Psoas muscle (tissue), 8 donors: ENCODE results near the gene SSH2. TPM values are rescaled to one million over a fixed set of nuclear protein-coding genes. Genes with fewer than 3 reads are reported as not detected.
"Not testable (repeated sequence)": the region's sequence is repeated elsewhere in the genome, so short reads cannot be mapped to it uniquely, and the experiment has no call there.

Experiments used
- ATAC-seq, 4 donors: fragments of 200-7000 bp; cut with Tn5 transposase; one replicate each; pipeline ENCODE4 v1.9.1; 2020; ENCODE audit warnings: moderate library complexity in 3 of 4, mild to moderate bottlenecking in 2 of 4
- DNase-seq, 2 donors: peaks; one replicate each; pipeline ENCODE4 v3.0.0-alpha.2; 2020
- H3K27ac ChIP-seq: fragments of 200-600 bp; one replicate; pipeline ENCODE4 v1.8.0; 2022
- H3K27me3 ChIP-seq, 3 donors: fragments of 200-600 bp in 1 of 3; one replicate each; pipeline versions ENCODE4 v1.6.1 to v1.8.0; 2013 to 2022; ENCODE audit warnings: low read length in 2 of 3, mild to moderate bottlenecking in 2 of 3, moderate library complexity in 1 of 3; ENCODE audit not compliant: insufficient read depth in 3 of 3
- H3K36me3 ChIP-seq, 2 donors: fragments of 200-600 bp in 1 of 2; one replicate each; pipeline versions ENCODE4 v1.6.1 to v1.8.0; 2013 to 2022; ENCODE audit warnings: low read depth in 1 of 2, mild to moderate bottlenecking in 1 of 2, moderate library complexity in 1 of 2; ENCODE audit not compliant: insufficient read depth in 1 of 2
- H3K4me1 ChIP-seq: fragments of 200-600 bp; one replicate; pipeline ENCODE4 v1.8.0; 2022
- H3K4me3 ChIP-seq: fragments of 200-600 bp; one replicate; pipeline ENCODE4 v1.8.0; 2022; ENCODE audit warnings: mild to moderate bottlenecking
- H3K9me3 ChIP-seq: fragments of 200-600 bp; one replicate; pipeline ENCODE4 v1.8.0; 2022
- WGBS, 3 donors: extraction: QIAGEN DNeasy Blood & Tissue Kit; methylation state at CpG; one replicate each; pipeline versions ENCODE4 v1.1.6 to v1.1.7; 2013; 5-methylcytosine and 5-hydroxymethylcytosine counted together
- intact Hi-C, 2 donors: fragments of 100-400 bp; cut with DNase I; formaldehyde crosslinking; loops; one replicate each; pipeline versions ENCODE4 v1.11.0 to v1.14.2; 2022
- polyA plus RNA-seq, 3 donors: library from polyadenylated mRNA; stranded (reverse); fragments of 200-250 nt; gene quantifications; one replicate each; pipeline ENCODE4 v1.2.3, GENCODE V29; 2013
- total RNA-seq, 4 donors: library from RNA; stranded (reverse); fragmentation: NEBNext Ultra II Directional in 2 of 4; extraction: Animal tissue kit (Norgen Biotek cat#: 25700) in 2 of 4; gene quantifications; one replicate each; pipeline versions ENCODE4 v1.2.1 to v1.2.4, GENCODE V29; 2021 to 2023
- TF ChIP-seq, protein P1 (sequence below): fragments of 200-600 bp; IDR thresholded peaks from one replicate; pipeline ENCODE4 v1.8.0; 2022; ENCODE audit warnings: antibody characterized with exemption
- donor health status: healthy with polysubstance abuse.
- donor health status: DM: no; HTN: no; CAD: no; lungs with moderate emphysema.
- donor health status: Bipolar disorder and iron deficiency.
- donor health status: healthy.
- donor health status: DM: yes; HTN: yes; CAD: no.
- donor health status: DM: no; HTN: no; CAD: no.
- donor health status: DM: no; HTN: no; CAD: no.
- donor health status: DM: yes; HTN: yes; CAD: no.

The SSH2 gene
- total and polyA plus RNA-seq, 7 donors = 28.0 to 168 (median 107) TPM

DNA sequence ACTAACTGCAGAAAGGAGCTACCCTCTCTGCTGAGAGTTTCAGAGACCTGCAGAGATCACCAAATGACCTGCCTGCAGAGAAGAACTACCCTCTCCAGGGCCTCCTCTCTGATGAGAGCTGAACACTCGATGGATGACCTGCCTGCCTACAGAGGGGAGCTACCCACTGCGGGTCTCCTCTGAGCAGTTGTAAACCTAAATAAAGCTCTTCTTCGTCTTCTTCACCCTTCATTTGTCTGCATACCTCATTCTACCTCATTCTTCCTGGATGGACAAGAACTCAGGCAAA, 24.2 kb downstream of the SSH2 start:
- H3K36me3 ChIP-seq = no peaks in the 10 kb centered on the region
- ATAC-seq = no peak
- intact Hi-C loops = no loop called here
- H3K4me3 ChIP-seq = no peak overlapping the region
- H3K27ac ChIP-seq = no peak overlapping the region
- H3K4me1 ChIP-seq = peaks cover 24% of the 10 kb centered on the region
- no peak for DNase-seq
- TF ChIP-seq, protein P1, sequence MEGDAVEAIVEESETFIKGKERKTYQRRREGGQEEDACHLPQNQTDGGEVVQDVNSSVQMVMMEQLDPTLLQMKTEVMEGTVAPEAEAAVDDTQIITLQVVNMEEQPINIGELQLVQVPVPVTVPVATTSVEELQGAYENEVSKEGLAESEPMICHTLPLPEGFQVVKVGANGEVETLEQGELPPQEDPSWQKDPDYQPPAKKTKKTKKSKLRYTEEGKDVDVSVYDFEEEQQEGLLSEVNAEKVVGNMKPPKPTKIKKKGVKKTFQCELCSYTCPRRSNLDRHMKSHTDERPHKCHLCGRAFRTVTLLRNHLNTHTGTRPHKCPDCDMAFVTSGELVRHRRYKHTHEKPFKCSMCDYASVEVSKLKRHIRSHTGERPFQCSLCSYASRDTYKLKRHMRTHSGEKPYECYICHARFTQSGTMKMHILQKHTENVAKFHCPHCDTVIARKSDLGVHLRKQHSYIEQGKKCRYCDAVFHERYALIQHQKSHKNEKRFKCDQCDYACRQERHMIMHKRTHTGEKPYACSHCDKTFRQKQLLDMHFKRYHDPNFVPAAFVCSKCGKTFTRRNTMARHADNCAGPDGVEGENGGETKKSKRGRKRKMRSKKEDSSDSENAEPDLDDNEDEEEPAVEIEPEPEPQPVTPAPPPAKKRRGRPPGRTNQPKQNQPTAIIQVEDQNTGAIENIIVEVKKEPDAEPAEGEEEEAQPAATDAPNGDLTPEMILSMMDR = no peak
- no peaks in the 10 kb centered on the region for H3K27me3 ChIP-seq
- 99 to 100% (median 100%) methylated on average over 3 of the region's 3 CpGs for WGBS, 3 donors
- no peaks in the 10 kb centered on the region for H3K9me3 ChIP-seq

DNA sequence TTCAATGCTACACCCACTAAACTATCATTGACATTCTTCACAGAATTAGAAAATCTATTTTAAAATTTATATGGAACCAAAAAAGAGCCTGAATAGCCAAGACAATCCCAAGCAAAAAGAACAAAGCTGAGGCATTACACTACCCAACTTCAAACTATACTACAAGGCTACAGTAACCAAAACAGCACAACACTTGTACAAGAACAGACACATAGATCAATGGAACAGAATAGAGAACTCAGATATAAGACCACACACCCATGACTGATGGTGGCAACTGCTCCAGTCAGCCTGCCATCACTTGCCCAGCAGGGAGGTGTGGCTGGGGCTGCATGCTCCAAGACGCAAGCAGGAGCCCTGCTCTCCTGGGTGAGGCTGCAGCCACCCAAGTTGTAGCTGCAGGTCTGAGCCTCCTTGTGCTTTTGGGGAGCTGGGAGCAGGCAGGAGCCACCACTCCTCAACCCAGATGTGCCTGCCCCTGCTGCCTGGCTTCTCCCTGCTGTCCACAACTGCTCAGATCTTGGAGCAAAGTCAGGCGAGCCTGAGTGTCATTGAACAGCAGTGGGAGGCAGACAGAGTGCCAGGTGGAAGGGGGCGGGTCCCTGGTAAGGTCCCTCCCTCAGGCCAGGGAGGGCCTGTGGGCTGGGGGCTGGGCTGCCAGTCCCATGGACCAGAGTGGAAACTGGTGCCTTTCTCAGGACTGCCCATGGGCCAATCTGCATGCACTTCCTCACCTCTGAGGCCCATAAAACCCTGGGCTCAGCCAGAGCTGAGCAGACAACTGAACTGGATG, 24.7 kb downstream of the SSH2 start:
- TF ChIP-seq, protein P1 = no peak
- Histone ChIP-seq H3K27ac (no peak overlapping the region), H3K9me3 (no peaks in the 10 kb centered on the region), H3K4me3 (no peak overlapping the region), H3K4me1 (peaks cover 24% of the 10 kb centered on the region), H3K27me3 (no peaks in the 10 kb centered on the region), H3K36me3 (no peaks in the 10 kb centered on the region)
- 87 to 92% (median 91%) methylated on average over 3 of the region's 3 CpGs for WGBS, 3 donors
- intact Hi-C loops = no loop called here
- DNase-seq (no peak), ATAC-seq (no peak)

DNA sequence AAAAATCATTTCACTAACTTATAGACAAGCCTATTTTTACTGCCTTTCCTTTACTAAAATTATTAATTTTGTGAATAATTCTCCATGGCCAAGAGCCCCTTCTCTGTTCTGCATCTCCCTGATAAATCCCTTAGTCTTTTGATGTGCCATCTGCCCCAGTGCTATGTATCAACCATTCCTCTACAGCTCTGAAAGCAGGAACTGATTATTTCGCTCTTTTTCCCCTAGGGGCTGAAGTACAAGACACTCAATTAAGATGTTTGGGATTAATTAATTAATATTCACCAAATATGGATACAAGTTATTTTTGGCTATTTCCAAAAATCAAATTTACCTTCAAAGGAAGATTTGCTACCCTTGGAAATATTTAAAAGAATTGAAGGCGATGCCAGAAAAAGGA, 26.6 kb downstream of the SSH2 start:
- H3K4me3 ChIP-seq = no peak overlapping the region
- peaks cover 19% of the 10 kb centered on the region for H3K4me1 ChIP-seq
- ATAC-seq (no peak), DNase-seq (no peak)
- H3K9me3 ChIP-seq = no peaks in the 10 kb centered on the region
- intact Hi-C loops = no loop called here
- H3K27ac ChIP-seq = no peak overlapping the region
- WGBS, 3 donors = 88 to 93% (median 90%) methylated on average over 2 of the region's 2 CpGs
- no peaks in the 10 kb centered on the region for H3K27me3 ChIP-seq
- TF ChIP-seq, protein P1 = no peak
- no peaks in the 10 kb centered on the region for H3K36me3 ChIP-seq

DNA sequence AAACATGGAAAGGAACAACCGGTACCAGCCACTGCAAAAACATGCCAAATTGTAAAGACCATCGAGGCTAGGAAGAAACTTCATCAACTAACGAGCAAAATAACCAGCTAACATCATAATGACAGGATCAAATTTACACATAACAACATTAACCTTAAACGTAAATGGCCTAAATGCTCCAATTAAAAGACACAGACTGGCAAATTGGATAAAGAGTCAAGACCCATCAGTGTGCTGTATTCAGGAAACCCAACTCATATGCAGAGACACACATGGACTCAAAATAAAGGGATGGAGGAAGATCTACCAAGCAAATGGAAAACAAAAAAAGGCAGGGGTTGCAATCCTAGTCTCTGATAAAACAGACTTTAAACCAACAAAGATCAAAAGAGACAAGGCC, 32.9 kb downstream of the SSH2 start:
- H3K27me3 ChIP-seq, H3K27ac ChIP-seq, H3K4me1 ChIP-seq, intact Hi-C loops, H3K9me3 ChIP-seq, DNase-seq, ATAC-seq, H3K4me3 ChIP-seq, H3K36me3 ChIP-seq: not testable (repeated sequence)
- WGBS, 3 donors = 67 to 95% (median 90%) methylated on average over 4 of the region's 4 CpGs

DNA sequence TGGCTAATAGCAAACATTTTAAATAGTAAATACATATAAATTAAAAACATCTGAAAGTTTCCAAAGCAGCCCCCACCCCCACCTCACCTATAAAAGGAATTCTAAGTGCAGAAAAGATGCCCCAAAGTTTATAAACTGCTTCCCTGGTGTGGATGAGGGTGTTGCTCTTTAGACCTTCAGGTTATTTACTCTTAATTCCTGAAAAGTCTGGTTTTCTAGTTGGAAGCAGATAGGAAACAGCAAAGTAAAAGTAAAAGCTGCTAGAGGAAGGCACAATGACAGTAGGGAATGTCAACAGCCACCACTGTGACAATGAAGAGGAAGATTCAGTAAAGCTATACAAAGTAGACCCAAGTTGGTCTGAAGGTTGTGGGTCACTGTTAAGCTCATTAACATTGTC, 37.8 kb downstream of the SSH2 start:
- no peaks in the 10 kb centered on the region for H3K27me3 ChIP-seq
- no peaks in the 10 kb centered on the region for H3K4me1 ChIP-seq
- H3K36me3 ChIP-seq = no peaks in the 10 kb centered on the region
- no peaks in the 10 kb centered on the region for H3K9me3 ChIP-seq
- H3K4me3 ChIP-seq = no peak overlapping the region
- TF ChIP-seq, protein P1 = no peak
- no peak overlapping the region for H3K27ac ChIP-seq
- intact Hi-C loops = no loop called here
- ATAC-seq (no peak), DNase-seq (no peak)
